Peyer's patch (tissue), 4 donors: ENCODE data around the gene RNLS. TPM values are rescaled to one million over a fixed set of nuclear protein-coding genes. Genes with fewer than 3 reads are reported as not detected.

Experiments used
- DNase-seq, 3 donors: peaks; one replicate each; pipeline ENCODE4 v3.0.0-alpha.2; 2017 to 2019
- H3K27ac ChIP-seq, 4 donors: fragments of 200-600 bp; sonication (generic); one replicate each; pipeline ENCODE4 v1.5.1; 2016 to 2019
- H3K27me3 ChIP-seq, 2 donors: fragments of 200-600 bp; sonication (generic); one replicate each; pipeline ENCODE4 v1.5.1; 2019
- H3K36me3 ChIP-seq, 3 donors: fragments of 200-600 bp; sonication (generic); one replicate each; pipeline ENCODE4 v1.5.1; 2016 to 2019
- H3K4me1 ChIP-seq, 4 donors: fragments of 200-600 bp; sonication (generic); one replicate each; pipeline ENCODE4 v1.5.1; 2016 to 2019
- H3K4me3 ChIP-seq, 4 donors: fragments of 200-600 bp; sonication (generic); 1 replicate in 3 of 4; 2 replicates in 1 of 4; pipeline ENCODE4 v1.5.1; 2016 to 2019; ENCODE audit warnings: mild to moderate bottlenecking in 1 of 4
- H3K9me3 ChIP-seq, 4 donors: fragments of 200-600 bp; sonication (generic); one replicate each; pipeline ENCODE4 v1.5.1; 2016 to 2019; ENCODE audit warnings: mild to moderate bottlenecking in 1 of 4
- POLR2A ChIP-seq, 2 donors: fragments of 450-650 bp; IDR thresholded peaks; one replicate each; pipeline ENCODE4 v1.5.1; 2017; ENCODE audit warnings: antibody characterized with exemption in 2 of 2, mild to moderate bottlenecking in 2 of 2, moderate library complexity in 2 of 2
- total RNA-seq, 4 donors: library from RNA; depleted of rRNA; stranded (reverse); fragments of >200 nt; gene quantifications; one replicate each; pipeline ENCODE4 v1.1.0, GENCODE V29; 2016
- TF ChIP-seq, protein P1 (sequence below), 6 experiments: fragments of 450-650 bp in 4 of 6; fragments of 200-600 bp in 2 of 6; sonication (generic) in 1 of 6; IDR thresholded peaks; one replicate each; pipeline ENCODE4 v1.5.1; 2017 to 2019; ENCODE audit warnings: antibody characterized with exemption in 6 of 6, mild to moderate bottlenecking in 3 of 6, moderate library complexity in 1 of 6

The RNLS gene
- total RNA-seq, 4 donors from 2014 or later, result 4.1 to 29.6 (median 22.6) TPM

DNA sequence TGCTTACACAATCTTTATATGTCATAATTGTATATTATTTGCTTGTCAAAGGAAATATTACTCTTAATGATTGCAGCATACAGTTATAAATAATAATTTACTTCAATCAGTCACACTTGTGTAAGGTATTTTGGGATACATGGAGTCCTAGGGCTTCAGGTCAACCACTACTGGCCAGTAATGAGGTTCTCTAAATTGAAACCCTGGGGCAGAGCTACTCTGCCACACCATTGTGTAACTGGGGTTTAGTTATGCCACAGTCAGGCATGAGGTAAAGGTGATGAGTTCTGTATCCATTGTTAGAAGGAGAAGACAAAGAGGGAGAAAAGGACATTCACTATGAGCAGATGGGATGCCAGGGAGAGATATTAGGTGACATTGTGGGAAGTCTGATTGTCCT lies 117.4 kb downstream of the RNLS start:
- H3K36me3 ChIP-seq, result no peaks in the 10 kb centered on the region
- H3K4me1 ChIP-seq, result no peaks in the 10 kb centered on the region
- H3K27ac ChIP-seq, result no peak overlapping the region
- H3K4me3 ChIP-seq, result no peak overlapping the region
- TF ChIP-seq POLR2A (IDR thresholded peaks at IDR 0.05), result no peak
- TF ChIP-seq, protein P1, sequence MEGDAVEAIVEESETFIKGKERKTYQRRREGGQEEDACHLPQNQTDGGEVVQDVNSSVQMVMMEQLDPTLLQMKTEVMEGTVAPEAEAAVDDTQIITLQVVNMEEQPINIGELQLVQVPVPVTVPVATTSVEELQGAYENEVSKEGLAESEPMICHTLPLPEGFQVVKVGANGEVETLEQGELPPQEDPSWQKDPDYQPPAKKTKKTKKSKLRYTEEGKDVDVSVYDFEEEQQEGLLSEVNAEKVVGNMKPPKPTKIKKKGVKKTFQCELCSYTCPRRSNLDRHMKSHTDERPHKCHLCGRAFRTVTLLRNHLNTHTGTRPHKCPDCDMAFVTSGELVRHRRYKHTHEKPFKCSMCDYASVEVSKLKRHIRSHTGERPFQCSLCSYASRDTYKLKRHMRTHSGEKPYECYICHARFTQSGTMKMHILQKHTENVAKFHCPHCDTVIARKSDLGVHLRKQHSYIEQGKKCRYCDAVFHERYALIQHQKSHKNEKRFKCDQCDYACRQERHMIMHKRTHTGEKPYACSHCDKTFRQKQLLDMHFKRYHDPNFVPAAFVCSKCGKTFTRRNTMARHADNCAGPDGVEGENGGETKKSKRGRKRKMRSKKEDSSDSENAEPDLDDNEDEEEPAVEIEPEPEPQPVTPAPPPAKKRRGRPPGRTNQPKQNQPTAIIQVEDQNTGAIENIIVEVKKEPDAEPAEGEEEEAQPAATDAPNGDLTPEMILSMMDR (IDR thresholded peaks at IDR 0.05), result no peak
- no peaks in the 10 kb centered on the region for H3K9me3 ChIP-seq
- no peaks in the 10 kb centered on the region for H3K27me3 ChIP-seq
- DNase-seq, result no peak

DNA sequence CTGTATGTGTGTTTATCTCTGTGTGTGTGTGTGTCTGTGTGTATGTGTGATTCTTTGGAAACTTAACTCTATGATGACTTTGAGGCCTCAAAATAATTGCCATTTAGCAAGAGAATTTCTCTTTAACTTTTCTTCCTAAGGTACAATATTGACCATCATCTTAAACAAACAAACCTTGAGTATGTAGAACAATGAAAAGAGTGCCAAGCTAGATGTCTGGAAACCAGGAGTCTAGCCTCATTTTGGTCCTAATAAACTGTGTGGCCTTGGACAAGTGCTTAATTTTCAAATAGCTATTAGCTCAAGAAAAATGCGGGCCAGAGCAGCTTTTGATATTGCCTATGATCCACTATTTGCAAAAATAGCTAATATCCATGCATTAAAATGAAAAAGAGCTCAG lies 119.3 kb downstream of the RNLS start:
- H3K9me3 ChIP-seq, result no peaks in the 10 kb centered on the region
- H3K27ac ChIP-seq, result no peak overlapping the region
- no peak for TF ChIP-seq POLR2A (IDR thresholded peaks at IDR 0.05)
- TF ChIP-seq, protein P1 (IDR thresholded peaks at IDR 0.05), result no peak
- no peak overlapping the region for H3K4me3 ChIP-seq
- no peaks in the 10 kb centered on the region for H3K36me3 ChIP-seq
- DNase-seq, result no peak
- H3K4me1 ChIP-seq, result no peaks in the 10 kb centered on the region
- H3K27me3 ChIP-seq, result no peaks in the 10 kb centered on the region

DNA sequence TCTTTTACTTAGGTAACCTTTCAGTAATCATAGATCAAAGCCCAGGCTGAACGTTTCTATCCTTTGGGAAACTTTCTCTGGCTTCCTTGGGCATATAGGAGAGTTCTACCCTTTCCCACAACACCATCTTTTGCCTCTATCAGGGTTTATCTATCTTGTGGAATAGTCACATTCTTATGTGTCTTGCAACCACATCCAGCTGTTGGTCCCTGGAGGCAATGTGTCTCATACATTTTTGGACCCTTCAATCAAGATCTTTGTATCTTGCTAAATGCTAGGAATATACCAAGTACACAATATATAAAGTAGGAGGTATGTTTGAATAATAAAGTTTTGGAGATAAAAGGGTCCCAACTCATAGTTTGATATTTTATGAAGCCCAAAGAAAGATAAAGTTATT lies 121.7 kb downstream of the RNLS start:
- H3K4me3 ChIP-seq, result no peak overlapping the region
- H3K27me3 ChIP-seq, result no peaks in the 10 kb centered on the region
- no peak for DNase-seq
- no peak for TF ChIP-seq POLR2A (IDR thresholded peaks at IDR 0.05)
- TF ChIP-seq, protein P1 (IDR thresholded peaks at IDR 0.05), result no peak
- H3K4me1 ChIP-seq, result no peaks in the 10 kb centered on the region
- no peaks in the 10 kb centered on the region for H3K9me3 ChIP-seq
- no peaks in the 10 kb centered on the region for H3K36me3 ChIP-seq
- no peak overlapping the region for H3K27ac ChIP-seq

DNA sequence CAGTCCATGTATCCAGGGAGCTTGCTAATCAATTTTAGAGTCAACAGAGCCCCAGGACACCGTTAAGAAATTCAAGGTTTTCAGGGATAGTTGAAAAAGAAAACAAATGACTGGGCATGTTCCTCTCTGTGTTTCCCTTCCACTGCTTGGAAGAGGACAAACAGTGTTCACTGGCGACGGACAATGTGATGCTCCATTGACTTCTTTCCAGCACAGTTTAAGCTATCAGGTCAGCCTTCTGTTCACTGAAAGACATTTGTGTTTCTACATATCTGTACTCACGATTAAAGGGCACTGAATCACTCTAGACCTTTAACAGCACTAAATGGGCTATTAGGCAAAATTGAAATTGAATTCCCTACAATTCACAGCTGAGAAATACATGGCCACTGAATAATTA lies 123.6 kb downstream of the RNLS start:
- Histone ChIP-seq H3K4me1 (no peaks in the 10 kb centered on the region), H3K4me3 (no peak overlapping the region), H3K36me3 (no peaks in the 10 kb centered on the region), H3K9me3 (no peaks in the 10 kb centered on the region), H3K27ac (no peak overlapping the region), H3K27me3 (no peaks in the 10 kb centered on the region)
- TF ChIP-seq, protein P1 (IDR thresholded peaks at IDR 0.05), result no peak
- no peak for TF ChIP-seq POLR2A (IDR thresholded peaks at IDR 0.05)
- DNase-seq, result no peak

DNA sequence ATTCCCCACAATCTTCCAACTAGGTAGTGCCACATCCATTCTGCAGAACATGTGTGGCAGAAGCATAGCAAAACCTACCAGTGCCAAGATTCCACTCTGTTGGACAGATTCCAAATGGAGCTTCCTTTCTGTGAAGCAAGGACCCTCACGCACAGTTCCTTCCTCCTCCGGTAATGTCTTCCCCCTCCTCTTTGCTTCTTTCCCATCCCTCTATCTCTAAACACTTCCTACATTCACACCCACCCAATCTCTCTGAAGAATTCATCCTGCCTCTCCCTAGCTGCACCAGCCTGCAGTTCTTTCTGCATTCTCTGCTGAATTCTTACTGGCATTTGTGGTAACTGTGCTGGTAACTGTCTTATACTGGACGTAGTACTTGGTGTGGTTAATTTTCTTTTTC lies 124.9 kb downstream of the RNLS start:
- Histone ChIP-seq H3K4me3 (no peak overlapping the region), H3K36me3 (no peaks in the 10 kb centered on the region), H3K27ac (no peak overlapping the region), H3K9me3 (no peaks in the 10 kb centered on the region), H3K27me3 (no peaks in the 10 kb centered on the region), H3K4me1 (no peaks in the 10 kb centered on the region)
- DNase-seq, result no peak
- no peak for TF ChIP-seq POLR2A (IDR thresholded peaks at IDR 0.05)
- TF ChIP-seq, protein P1 (IDR thresholded peaks at IDR 0.05), result no peak

DNA sequence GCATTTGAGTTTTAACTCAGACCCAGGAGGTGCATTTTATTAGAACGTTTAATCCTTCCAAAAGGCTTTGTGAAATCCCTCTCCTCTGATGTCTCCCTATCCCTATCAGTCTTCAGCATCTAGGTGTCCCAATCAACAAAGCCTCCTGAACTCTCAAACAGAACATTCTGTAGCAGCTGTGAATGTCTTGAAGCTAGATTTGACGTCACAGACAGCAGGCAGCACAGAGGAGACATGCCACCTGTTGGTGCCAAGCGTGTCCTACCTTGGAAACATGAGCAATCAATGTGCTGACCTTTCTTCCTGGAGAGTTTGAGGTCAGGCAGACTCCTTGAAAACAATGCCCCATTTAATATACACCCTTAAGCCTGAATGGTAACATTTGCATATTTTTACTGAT lies 125.5 kb downstream of the RNLS start:
- Histone ChIP-seq H3K4me1 (no peaks in the 10 kb centered on the region), H3K9me3 (no peaks in the 10 kb centered on the region), H3K36me3 (no peaks in the 10 kb centered on the region), H3K27ac (no peak overlapping the region), H3K4me3 (no peak overlapping the region), H3K27me3 (no peaks in the 10 kb centered on the region)
- no peak for DNase-seq
- no peak for TF ChIP-seq POLR2A (IDR thresholded peaks at IDR 0.05)
- TF ChIP-seq, protein P1 (IDR thresholded peaks at IDR 0.05), result no peak
